HG03439 (cell line): Measurements from ENCODE around the gene ECE2.

Experiments
- ATAC-seq: cut with Tn5 transposase; IDR thresholded peaks from one replicate; pipeline ENCODE4 v1.9.1; 2021; ENCODE audit warnings: mild to moderate bottlenecking, moderate library complexity; ENCODE audit not compliant: unreplicated experiment

ECE2 gene

DNA sequence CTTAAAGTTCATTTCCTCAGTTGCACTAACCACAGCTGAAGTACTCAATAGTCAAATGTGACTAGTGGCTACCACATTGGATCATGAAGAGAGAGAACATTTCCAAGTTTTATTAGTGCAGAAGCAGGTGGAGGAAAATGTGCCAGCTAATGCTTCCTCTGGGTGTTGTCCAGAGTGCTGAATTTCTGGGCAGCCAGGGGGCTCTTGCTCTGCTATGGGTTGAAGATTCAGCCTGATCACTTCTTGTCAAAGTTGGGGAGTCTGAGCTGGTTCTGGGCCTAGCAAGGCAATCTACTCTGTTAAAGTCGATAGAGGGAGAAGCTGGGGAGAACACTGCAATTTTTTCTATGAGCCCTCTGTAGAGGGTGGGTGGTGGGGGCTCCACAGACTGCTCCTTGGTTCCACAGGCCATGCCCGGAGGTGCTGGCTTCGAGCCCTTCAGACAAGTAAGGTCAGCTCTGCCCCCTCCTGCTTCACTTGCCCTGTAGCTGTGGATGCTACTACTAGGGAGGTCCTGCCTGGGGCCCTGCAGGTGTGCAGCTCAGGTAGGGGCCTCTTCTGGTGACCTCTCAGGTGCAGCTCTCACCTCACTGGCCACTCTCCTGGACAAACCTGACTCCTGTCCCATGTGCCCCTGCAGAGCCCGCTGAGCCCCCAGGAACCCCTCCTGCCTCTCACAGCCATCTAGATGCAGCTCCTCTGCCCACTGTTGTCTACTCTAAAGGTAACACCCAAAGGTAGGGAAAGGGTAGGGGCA, 35.3 kb upstream of the ECE2 start:
- no peak for ATAC-seq

GRCh38 chr3:184241141-184241446, 34.7 kb upstream of the ECE2 start:
- ATAC-seq = no peak

DNA sequence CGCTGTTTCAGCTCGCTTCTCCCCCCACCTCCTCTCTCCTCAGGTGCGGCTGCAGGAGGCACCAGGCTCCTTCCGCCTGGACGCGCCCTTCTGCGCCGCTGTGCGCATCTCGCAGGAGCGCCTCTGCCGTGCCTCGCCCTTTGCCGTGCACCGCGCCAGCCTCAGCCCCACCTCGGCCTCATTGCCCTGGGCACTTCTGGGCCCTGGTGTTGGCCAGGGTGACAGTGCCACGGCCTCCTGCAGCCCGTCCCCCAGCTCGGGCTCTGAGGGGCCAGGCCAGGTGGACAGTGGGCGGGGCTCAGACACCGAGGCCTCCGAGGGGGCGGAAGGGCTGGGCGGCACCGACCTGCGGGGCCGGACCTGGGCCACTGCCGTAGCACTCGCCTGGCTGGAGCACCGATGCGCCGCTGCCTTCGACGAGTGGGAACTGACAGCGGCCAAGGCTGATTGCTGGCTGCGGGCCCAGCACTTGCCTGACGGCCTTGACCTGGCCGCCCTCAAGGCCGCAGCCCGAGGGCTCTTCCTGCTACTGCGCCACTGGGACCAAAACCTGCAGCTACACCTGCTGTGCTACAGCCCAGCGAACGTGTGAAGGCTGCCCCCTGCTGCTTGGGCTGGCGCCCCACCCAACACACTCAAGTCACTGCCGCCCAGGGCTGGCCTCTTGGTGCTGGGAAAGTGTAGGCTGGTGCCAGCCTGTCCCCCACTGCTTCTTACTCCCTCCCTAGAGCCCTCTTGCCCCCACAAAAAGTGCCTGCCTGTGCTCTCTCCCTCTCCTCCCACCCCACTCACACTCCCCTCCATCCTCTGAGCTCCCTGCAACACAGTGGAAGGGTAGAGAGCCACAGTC, 34.1 kb upstream of the ECE2 start:
- ATAC-seq = no peak

- ATAC-seq = no peak
These were observed 33.5 kb upstream of the ECE2 start for GRCh38 chr3:184242297-184242685.

DNA sequence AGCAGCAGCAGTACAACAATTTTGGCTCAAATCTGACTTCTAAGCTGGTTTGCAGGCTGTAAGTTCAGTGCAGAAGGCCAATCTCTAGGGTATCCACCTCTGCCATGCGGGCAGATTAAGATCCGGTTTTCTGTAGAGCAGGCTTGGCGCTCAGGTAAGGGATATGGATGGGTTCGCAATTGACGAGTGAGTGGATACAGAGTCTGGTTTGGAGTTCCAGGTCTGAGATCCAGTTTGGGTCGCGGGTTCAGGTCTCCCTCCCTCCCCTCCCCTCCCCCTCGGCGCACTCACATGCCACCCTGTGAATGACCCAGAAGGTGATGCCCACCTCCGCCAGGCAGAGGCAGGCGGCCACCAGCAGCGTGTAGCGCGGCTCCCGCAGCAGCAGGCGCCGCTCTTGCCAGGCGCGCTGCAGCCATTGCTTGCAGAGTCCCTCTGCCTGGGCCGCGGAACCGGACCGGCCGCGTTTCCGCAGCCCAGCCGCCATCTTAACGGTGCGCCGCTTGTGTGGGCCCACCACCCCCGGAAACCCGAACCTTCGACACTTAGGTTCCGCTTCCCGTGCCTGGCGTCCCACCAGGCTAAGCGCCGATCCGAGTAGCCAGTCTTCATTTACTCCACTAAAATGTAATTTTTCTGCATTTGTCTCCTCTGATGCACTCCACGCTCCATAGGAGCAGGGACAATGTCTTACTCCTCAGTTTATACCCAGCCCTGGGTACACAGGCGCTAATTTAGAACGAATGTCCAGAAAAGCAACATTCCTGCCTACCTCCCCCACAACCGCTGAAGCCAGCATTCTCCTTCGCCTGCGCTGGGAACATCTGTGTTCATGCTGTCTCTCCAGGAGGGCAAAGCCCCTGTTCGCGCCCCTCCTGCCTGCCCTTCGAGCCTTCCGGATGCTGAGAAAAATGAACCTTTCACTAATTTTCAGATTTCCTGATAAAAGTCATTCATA, 27.1 kb upstream of the ECE2 start, which contains the start of gene ALG3:
Gene ALG3, minus strand, starts transcription at position 509 of the 958 bp plus-strand sequence. Its CDS starts 22 bp downstream, at position 487.
- peak; percentile 56 for ATAC-seq

- peak; percentile 86 for ATAC-seq
These were observed 26.2 kb upstream of the ECE2 start, which contains the start of gene EEF1AKMT4 for GRCh38 chr3:184249412-184250166. EEF1AKMT4 (plus strand) TSS chr3:184249672; CDS start chr3:184249695, 23 bp downstream.

DNA sequence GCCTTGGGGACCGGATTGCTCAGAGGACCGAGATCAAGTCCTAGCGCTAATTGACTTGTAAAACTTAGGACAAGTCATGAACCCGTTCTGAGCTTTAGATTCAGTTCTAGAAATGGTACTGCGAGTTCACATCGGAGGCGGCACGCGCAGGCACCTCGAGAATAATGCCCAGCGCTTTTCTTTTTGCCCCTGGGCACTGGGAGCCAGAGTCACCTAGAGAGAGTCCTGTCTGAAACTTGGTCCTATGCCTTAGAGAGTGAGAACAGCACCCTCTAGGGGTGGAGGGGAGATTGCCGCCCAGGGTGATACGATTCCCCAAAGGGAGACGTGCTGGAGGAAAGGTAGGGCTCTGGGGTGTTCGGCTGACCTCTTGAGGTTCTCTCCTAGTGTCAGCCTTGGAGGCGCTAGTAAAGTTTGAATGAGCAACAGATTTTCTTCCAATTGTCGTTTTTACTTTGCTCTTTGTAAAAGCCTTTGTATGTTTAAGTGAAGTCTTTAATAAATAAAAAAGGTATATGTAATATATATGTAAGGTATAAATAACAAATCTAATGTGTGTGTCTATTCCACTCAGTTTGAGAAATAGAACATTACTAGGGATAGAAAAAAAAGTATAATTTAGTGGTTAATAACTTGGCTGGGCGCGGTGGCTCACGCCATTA, 25.5 kb upstream of the ECE2 start:
- ATAC-seq = peak; percentile 62

- no peak for ATAC-seq
These were observed 20.4 kb upstream of the ECE2 start for GRCh38 chr3:184255291-184256039.

GRCh38 chr3:184257083-184257915, 18.5 kb upstream of the ECE2 start:
- no peak for ATAC-seq

GRCh38 chr3:184258926-184259325, 16.9 kb upstream of the ECE2 start:
- no peak for ATAC-seq

- no peak for ATAC-seq
These were observed 16.4 kb upstream of the ECE2 start for GRCh38 chr3:184259396-184259877.

- ATAC-seq = no peak
These were observed 15.7 kb upstream of the ECE2 start for GRCh38 chr3:184259878-184260723.

DNA sequence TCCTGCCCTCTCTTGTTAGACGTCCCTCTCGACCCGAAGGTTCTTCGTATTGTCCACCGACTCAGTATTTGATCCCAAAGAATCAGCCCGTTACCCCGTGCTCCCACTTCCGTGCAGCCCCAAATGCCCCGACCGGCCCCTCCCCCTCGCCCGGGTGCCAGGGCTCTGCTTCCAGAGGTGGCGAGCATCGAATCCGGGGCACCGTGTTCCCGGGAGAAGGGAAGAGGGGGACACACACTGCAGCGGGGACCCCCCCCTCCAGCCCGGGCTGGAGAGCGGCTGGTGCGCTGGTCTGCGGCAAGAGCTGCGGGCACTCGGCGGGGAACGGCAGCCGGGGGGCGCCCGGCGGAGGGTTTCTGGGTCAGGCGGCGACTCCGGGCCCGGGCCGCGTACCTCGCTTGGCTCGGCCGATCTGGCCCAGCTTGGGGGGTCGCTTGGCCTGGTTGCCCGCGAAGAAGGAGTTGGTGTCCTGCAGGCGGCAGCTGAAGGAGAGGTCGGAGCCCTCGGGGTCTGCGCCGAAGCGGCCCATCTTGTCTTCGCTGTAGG, 15.0 kb upstream of the ECE2 start:
- no peak for ATAC-seq

GRCh38 chr3:184261270-184261853, 14.5 kb upstream of the ECE2 start, which contains the start of gene CAMK2N2:
CAMK2N2 (minus strand) TSS chr3:184261553; CDS start chr3:184261285, 268 bp downstream.
- no peak for ATAC-seq

- ATAC-seq = no peak
These were observed 13.7 kb upstream of the ECE2 start for GRCh38 chr3:184261854-184262763.
